Esophagus muscularis mucosa (tissue), 4 donors: ENCODE measurements around the gene PPME1.

Experiments
- CTCF ChIP-seq, 3 experiments: fragments of 200-600 bp in 2 of 3; fragments of 450-650 bp in 1 of 3; sonication (generic) in 2 of 3; IDR thresholded peaks; one replicate each; pipeline ENCODE4 v1.5.1; 2017 to 2019; ENCODE audit warnings: antibody characterized with exemption in 3 of 3, mild to moderate bottlenecking in 2 of 3, moderate library complexity in 1 of 3
- EP300 ChIP-seq: sonication (generic); formaldehyde crosslinking; IDR thresholded peaks from one replicate; pipeline ENCODE4 v1.6.1; 2017; ENCODE audit warnings: antibody characterized with exemption
- POLR2A ChIP-seq: fragments of 450-650 bp; IDR thresholded peaks from one replicate; pipeline ENCODE4 v1.6.1; 2017; ENCODE audit warnings: antibody characterized with exemption, moderate library complexity, mild to moderate bottlenecking, low read depth

DNA sequence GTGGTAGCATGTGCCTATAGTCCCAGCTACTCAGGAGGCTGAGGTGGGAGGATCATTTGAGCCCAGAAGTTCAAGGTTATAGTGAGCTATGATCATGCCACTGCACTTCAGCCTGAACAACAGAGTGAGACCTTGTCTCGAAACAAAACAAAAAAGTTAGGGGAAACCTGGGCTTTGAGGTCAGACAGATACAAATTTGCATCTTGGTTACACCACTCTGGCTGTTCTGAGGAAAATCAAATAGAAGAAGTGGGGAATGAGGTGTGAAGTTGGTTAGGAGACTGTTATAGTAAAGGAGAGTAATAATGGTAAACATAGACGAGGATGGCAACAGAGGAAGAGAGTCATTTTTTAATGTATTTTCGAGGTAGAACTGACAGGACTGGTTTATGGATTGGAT lies 62.6 kb downstream of the PPME1 start:
- no peak for TF ChIP-seq CTCF (IDR thresholded peaks at IDR 0.05)
- no peak for TF ChIP-seq POLR2A
- TF ChIP-seq EP300 = no peak
